Measurements from ENCODE around the gene EFS.

DNA sequence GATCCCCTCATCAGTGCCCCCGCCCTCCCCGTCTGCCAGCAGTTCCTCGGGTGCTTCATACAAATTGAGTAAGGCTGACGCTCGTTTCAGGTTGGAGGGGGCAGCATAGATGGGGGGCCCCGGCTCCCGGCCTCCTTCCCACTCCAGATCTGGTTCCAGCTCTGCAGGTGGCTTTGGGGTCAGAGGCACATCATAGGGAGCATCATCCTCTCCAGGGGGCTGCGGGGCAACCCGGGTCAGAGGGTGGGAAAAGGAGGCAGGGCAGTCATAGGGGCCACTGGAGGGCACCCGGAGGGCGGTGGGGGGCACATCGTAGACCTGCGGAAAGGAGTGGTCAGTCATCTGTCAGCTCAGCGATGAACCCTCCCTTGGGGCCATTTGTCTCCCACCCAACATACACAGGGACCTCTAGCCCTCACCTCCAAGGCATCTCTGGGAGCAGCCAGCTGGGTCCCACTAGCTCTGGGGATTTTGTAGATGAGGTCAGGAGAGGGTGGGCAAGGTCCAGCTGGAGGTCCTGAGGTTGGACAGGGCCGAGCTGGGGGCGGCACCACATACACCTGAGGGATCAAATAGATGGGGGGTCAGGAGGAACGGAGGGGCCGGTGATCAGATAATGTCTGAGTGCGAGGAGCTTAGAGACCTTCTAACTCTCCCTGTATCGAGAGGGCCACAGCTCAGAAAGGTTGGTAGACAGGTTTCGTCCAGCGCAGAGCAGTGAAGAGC is 5.1 kb downstream of the EFS start:
- TF ChIP-seq, protein P1, sequence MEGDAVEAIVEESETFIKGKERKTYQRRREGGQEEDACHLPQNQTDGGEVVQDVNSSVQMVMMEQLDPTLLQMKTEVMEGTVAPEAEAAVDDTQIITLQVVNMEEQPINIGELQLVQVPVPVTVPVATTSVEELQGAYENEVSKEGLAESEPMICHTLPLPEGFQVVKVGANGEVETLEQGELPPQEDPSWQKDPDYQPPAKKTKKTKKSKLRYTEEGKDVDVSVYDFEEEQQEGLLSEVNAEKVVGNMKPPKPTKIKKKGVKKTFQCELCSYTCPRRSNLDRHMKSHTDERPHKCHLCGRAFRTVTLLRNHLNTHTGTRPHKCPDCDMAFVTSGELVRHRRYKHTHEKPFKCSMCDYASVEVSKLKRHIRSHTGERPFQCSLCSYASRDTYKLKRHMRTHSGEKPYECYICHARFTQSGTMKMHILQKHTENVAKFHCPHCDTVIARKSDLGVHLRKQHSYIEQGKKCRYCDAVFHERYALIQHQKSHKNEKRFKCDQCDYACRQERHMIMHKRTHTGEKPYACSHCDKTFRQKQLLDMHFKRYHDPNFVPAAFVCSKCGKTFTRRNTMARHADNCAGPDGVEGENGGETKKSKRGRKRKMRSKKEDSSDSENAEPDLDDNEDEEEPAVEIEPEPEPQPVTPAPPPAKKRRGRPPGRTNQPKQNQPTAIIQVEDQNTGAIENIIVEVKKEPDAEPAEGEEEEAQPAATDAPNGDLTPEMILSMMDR (conservative IDR thresholded peaks at IDR 0.05; ENCODE audit: low read depth, low read length), result no peak
- TF ChIP-seq EZH2 (IDR thresholded peaks at IDR 0.05; ENCODE audit: low read length, unreplicated experiment), result no peak
